ENCODE measurements around the gene LRRC57.

Gene LRRC57

GRCh38 chr15:42544853-42545629, 3.6 kb downstream of the LRRC57 start:
- Histone ChIP-seq H3K4me3 (ENCODE audit: low read depth in 1 of 2, low read length in 1 of 2) (peak overlapping the region in 1 of 2 experiments; percentile 31), H3K4me1 (ENCODE audit: control insufficient read depth in 1 of 2, insufficient read depth in 1 of 2, low read depth in 1 of 2, low read length in 1 of 2) (peaks cover 48 to 52% of the 10 kb centered on the region in 2 experiments), H3K36me3 (peaks cover 29% of the 10 kb centered on the region), H3K27me3 (no peaks in the 10 kb centered on the region), H3K9me3 (no peaks in the 10 kb centered on the region), H3K27ac (peak overlapping the region; percentile 82)
- no peak for TF ChIP-seq CTCF (IDR thresholded peaks at IDR 0.05)

GRCh38 chr15:42533246-42533645, 15.3 kb downstream of the LRRC57 start:
- no peak for TF ChIP-seq CTCF (IDR thresholded peaks at IDR 0.05)
- peaks cover 96% of the 10 kb centered on the region for H3K36me3 ChIP-seq

GRCh38 chr15:42528970-42529369, 19.6 kb downstream of the LRRC57 start:
- Histone ChIP-seq H3K27ac (no peak overlapping the region), H3K9me3 (no peaks in the 10 kb centered on the region), H3K4me1 (ENCODE audit: control insufficient read depth in 1 of 2, insufficient read depth in 1 of 2, low read depth in 1 of 2, low read length in 1 of 2) (no peaks in the 10 kb centered on the region), H3K4me3 (ENCODE audit: low read depth in 1 of 2, low read length in 1 of 2) (no peak overlapping the region), H3K27me3 (no peaks in the 10 kb centered on the region), H3K36me3 (peaks cover 91% of the 10 kb centered on the region)
- no peak for TF ChIP-seq CTCF (IDR thresholded peaks at IDR 0.05)

More at GRCh38 chr15:42533246-42533645, 15.3 kb downstream of the LRRC57 start:
- Histone ChIP-seq H3K27me3 (no peaks in the 10 kb centered on the region), H3K4me3 (ENCODE audit: low read depth in 1 of 2, low read length in 1 of 2) (no peak overlapping the region), H3K4me1 (ENCODE audit: control insufficient read depth in 1 of 2, insufficient read depth in 1 of 2, low read depth in 1 of 2, low read length in 1 of 2) (no peaks in the 10 kb centered on the region), H3K9me3 (no peaks in the 10 kb centered on the region), H3K27ac (no peak overlapping the region)

- H3K27me3 ChIP-seq: no peaks in the 10 kb centered on the region
- H3K4me3 ChIP-seq (ENCODE audit: low read depth in 1 of 2, low read length in 1 of 2): no peak overlapping the region
- no peak overlapping the region for H3K27ac ChIP-seq
- no peaks in the 10 kb centered on the region for H3K9me3 ChIP-seq
- TF ChIP-seq CTCF (IDR thresholded peaks at IDR 0.05): no peak
- no peaks in the 10 kb centered on the region for H3K4me1 ChIP-seq (ENCODE audit: control insufficient read depth in 1 of 2, insufficient read depth in 1 of 2, low read depth in 1 of 2, low read length in 1 of 2)
- H3K36me3 ChIP-seq: peaks cover 87% of the 10 kb centered on the region
These were observed 25.3 kb downstream of the LRRC57 start for GRCh38 chr15:42523331-42523730.

GRCh38 chr15:42511007-42511391, 37.6 kb downstream of the LRRC57 start:
- Histone ChIP-seq H3K9me3 (no peaks in the 10 kb centered on the region), H3K27me3 (no peaks in the 10 kb centered on the region), H3K36me3 (peaks cover 50% of the 10 kb centered on the region), H3K27ac (peak overlapping the region; percentile 86), H3K4me3 (ENCODE audit: low read depth in 1 of 2, low read length in 1 of 2) (peak overlapping the region; percentile 53 to 55), H3K4me1 (ENCODE audit: control insufficient read depth in 1 of 2, insufficient read depth in 1 of 2, low read depth in 1 of 2, low read length in 1 of 2) (peaks cover 27 to 29% of the 10 kb centered on the region in 2 experiments)
- no peak for TF ChIP-seq CTCF (IDR thresholded peaks at IDR 0.05)
